Keratinocyte (primary cell): ENCODE measurements around the gene ISYNA1. TPM values are rescaled to one million over a fixed set of nuclear protein-coding genes. Genes with fewer than 3 reads are reported as not detected.

Experiments
- DNase-seq: peaks from one replicate; pipeline ENCODE4 v3.0.0-alpha.2; 2011; ENCODE audit warnings: low read depth, missing footprints, low spot score
- FAIRE-seq: peaks from 2 replicates; lab custom pipeline; 2011; peaks lifted over from hg19 to GRCh38; lab: Jason Lieb, UNC
- H2AFZ ChIP-seq: 2 replicates; pipeline ENCODE4 v1.6.0; 2012; ENCODE audit warnings: low read length, control low read depth, inconsistent platforms; ENCODE audit not compliant: control insufficient read depth
- H3K27ac ChIP-seq: 2 replicates; pipeline ENCODE4 v1.5.1; 2011; ENCODE audit warnings: low read length; ENCODE audit not compliant: control insufficient read depth, insufficient read depth
- H3K27me3 ChIP-seq: 3 replicates; pipeline ENCODE4 v1.6.0; 2011; ENCODE audit warnings: low read length; ENCODE audit not compliant: control insufficient read depth, insufficient read depth; ENCODE audit errors: extremely low read depth
- H3K36me3 ChIP-seq, 2 experiments: 2 replicates in 1 of 2; 3 replicates in 1 of 2; pipeline ENCODE4 v1.5.1; 2011; ENCODE audit warnings: low read length in 2 of 2, mild to moderate bottlenecking in 1 of 2; ENCODE audit not compliant: control insufficient read depth in 2 of 2, insufficient read depth in 2 of 2; ENCODE audit errors: extremely low read depth in 1 of 2
- H3K4me1 ChIP-seq: 3 replicates; pipeline ENCODE4 v1.5.1; 2011; ENCODE audit warnings: low read length; ENCODE audit not compliant: control insufficient read depth, insufficient read depth; ENCODE audit errors: extremely low read depth
- H3K4me2 ChIP-seq: 3 replicates; pipeline ENCODE4 v1.6.0; 2011; ENCODE audit warnings: low read depth, low read length; ENCODE audit not compliant: control insufficient read depth, insufficient read depth; ENCODE audit errors: extremely low read depth
- H3K4me3 ChIP-seq, 3 experiments: fragments of 200-600 bp in 1 of 3; sonication (generic) in 1 of 3; 2 replicates in 2 of 3; 3 replicates in 1 of 3; pipeline ENCODE4 v1.5.1; 2011 to 2016; ENCODE audit warnings: low read length in 3 of 3, mild to moderate bottlenecking in 3 of 3, control low read depth in 2 of 3, inconsistent platforms in 1 of 3, low read depth in 1 of 3, mixed read lengths in 1 of 3, mixed run types in 1 of 3, moderate library complexity in 1 of 3; ENCODE audit not compliant: control insufficient read depth in 2 of 3, insufficient read depth in 2 of 3; ENCODE audit errors: extremely low read depth in 1 of 3
- H3K79me2 ChIP-seq: 2 replicates; pipeline ENCODE4 v1.6.0; 2012; ENCODE audit warnings: low read length; ENCODE audit not compliant: control insufficient read depth, insufficient read depth
- H3K9ac ChIP-seq: 3 replicates; pipeline ENCODE4 v1.6.0; 2011; ENCODE audit warnings: low read length; ENCODE audit not compliant: control insufficient read depth, insufficient read depth; ENCODE audit errors: extremely low read depth
- H3K9me1 ChIP-seq: 3 replicates; pipeline ENCODE4 v1.6.0; 2011; ENCODE audit warnings: low read length; ENCODE audit not compliant: control insufficient read depth, insufficient read depth; ENCODE audit errors: extremely low read depth
- H3K9me3 ChIP-seq: 2 replicates; pipeline ENCODE4 v1.5.1; 2012; ENCODE audit warnings: low read depth, low read length; ENCODE audit not compliant: control insufficient read depth
- H4K20me1 ChIP-seq: 3 replicates; pipeline ENCODE4 v1.6.0; 2011; ENCODE audit warnings: low read length; ENCODE audit not compliant: control insufficient read depth, insufficient read depth; ENCODE audit errors: extremely low read depth
- EZH2 ChIP-seq: IDR thresholded peaks from one replicate; pipeline ENCODE4 v1.6.1; 2012; ENCODE audit warnings: inconsistent platforms, mild to moderate bottlenecking, low read length, moderate library complexity
- dilution Hi-C: fragments of 300-500 bp; cut with MboI; formaldehyde crosslinking; loops from one replicate; pipeline ENCODE4 v1.7.0; 2020; ENCODE audit warnings: low sequenced_read_pairs; ENCODE audit not compliant: extremely low pct_ligation_motif_present
- polyA plus RNA-seq, 5 experiments: library from polyadenylated mRNA; depleted of rRNA in 3 of 5; stranded (reverse) in 3 of 5; stranded (forward) in 1 of 5; unstranded in 1 of 5; fragments of >200 nt; gene quantifications; 1 replicate in 1 of 5; 2 replicates in 3 of 5; 3 replicates in 1 of 5; pipeline versions ENCODE4 v1.2.1 to v1.2.3, GENCODE V29; 2011 to 2012; ENCODE audit warnings: missing spikeins in 2 of 5, low read depth in 1 of 5, low replicate concordance in 1 of 5
- TF ChIP-seq, protein P1 (sequence below), 3 experiments: IDR thresholded peaks in 1 of 3; conservative IDR thresholded peaks in 1 of 3; optimal IDR thresholded peaks in 1 of 3; 2 replicates in 2 of 3; 3 replicates in 1 of 3; pipeline versions ENCODE3 to v1.5.1; 2011; ENCODE audit warnings: low read length in 3 of 3, mild to moderate bottlenecking in 3 of 3, moderate library complexity in 2 of 3, control low read depth in 1 of 3, inconsistent platforms in 1 of 3; ENCODE audit not compliant: insufficient read depth in 2 of 3; ENCODE audit errors: extremely low read depth in 1 of 3

ISYNA1 gene
- polyA plus RNA-seq, 1 donor (not counting 4 experiments of a cell fraction or from before 2014, with no cell fraction given): 3.5 TPM

DNA sequence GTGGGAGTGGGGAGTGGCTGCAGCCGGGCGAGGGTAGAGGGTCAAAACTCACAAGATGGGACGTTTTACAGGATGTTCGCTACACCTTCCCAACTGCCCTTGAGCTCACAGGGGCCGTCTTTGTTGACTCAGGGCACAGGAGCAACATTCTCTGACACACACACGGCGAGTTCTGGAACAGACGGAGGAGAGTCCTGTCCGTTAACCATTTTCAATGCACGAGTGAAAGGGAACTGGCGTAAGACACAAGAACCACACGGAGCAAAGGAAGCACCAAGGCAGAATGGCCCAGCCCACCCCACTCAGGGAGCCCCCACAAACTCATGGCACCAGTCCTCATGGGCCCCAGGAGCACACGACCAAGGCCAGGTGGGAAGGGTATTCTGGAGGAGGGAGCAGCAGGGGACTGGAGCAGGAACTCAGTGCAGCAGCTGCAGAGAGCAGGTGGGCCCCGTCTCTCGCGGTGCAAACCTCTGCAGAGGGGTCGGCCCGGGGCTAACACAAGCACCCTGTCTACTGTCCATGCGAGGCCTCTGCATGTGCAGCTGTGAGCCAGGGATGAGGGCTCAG, 37.9 kb upstream of the ISYNA1 start:
- DNase-seq (no peak), FAIRE-seq (no peak)
- peaks cover 28% of the 10 kb centered on the region for H3K4me1 ChIP-seq
- H3K4me3 ChIP-seq: no peak overlapping the region
- H3K27me3 ChIP-seq: no peaks in the 10 kb centered on the region
- no peaks in the 10 kb centered on the region for H3K9me3 ChIP-seq
- H3K9ac ChIP-seq: no peak overlapping the region
- peaks cover 75% of the 10 kb centered on the region for H3K79me2 ChIP-seq
- dilution Hi-C loops: no loop called here
- H2AFZ ChIP-seq: no peak overlapping the region
- no peak overlapping the region for H3K27ac ChIP-seq
- peaks cover 7% of the 10 kb centered on the region for H4K20me1 ChIP-seq
- no peak overlapping the region for H3K4me2 ChIP-seq
- peaks cover 5 to 7% of the 10 kb centered on the region in 2 experiments for H3K36me3 ChIP-seq
- TF ChIP-seq, protein P1, sequence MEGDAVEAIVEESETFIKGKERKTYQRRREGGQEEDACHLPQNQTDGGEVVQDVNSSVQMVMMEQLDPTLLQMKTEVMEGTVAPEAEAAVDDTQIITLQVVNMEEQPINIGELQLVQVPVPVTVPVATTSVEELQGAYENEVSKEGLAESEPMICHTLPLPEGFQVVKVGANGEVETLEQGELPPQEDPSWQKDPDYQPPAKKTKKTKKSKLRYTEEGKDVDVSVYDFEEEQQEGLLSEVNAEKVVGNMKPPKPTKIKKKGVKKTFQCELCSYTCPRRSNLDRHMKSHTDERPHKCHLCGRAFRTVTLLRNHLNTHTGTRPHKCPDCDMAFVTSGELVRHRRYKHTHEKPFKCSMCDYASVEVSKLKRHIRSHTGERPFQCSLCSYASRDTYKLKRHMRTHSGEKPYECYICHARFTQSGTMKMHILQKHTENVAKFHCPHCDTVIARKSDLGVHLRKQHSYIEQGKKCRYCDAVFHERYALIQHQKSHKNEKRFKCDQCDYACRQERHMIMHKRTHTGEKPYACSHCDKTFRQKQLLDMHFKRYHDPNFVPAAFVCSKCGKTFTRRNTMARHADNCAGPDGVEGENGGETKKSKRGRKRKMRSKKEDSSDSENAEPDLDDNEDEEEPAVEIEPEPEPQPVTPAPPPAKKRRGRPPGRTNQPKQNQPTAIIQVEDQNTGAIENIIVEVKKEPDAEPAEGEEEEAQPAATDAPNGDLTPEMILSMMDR (optimal IDR thresholded peaks at IDR 0.05 in 1 of 3, IDR thresholded peaks at IDR 0.05 in 1 of 3, conservative IDR thresholded peaks at IDR 0.05 in 1 of 3; ENCODE audit: extremely low read depth in 1 of 3, insufficient read depth in 2 of 3, low read length in 3 of 3): no peak
- TF ChIP-seq EZH2: no peak
- no peaks in the 10 kb centered on the region for H3K9me1 ChIP-seq

DNA sequence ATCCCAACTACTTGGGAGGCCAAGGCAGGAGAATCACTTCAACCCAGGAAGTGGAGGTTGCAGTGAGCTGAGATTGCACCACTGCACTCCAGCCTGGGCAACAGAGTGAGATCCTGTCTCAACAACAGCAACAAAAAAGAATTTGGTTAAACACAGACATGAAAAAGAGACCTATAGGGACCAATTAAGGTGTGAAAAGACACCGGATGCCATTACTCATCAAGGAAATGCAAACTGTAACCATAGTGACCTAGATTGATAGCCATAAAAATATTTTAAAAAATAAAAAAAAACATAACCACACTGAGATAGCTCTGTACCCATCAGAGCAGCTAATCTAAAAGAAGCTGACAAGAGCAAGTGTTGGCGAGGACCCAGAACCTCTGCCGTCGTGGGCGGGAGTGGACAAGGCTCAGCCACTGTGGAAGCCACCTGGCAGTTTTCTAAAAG, 37.1 kb upstream of the ISYNA1 start:
- no peak for TF ChIP-seq EZH2
- TF ChIP-seq, protein P1 (optimal IDR thresholded peaks at IDR 0.05 in 1 of 3, IDR thresholded peaks at IDR 0.05 in 1 of 3, conservative IDR thresholded peaks at IDR 0.05 in 1 of 3; ENCODE audit: extremely low read depth in 1 of 3, insufficient read depth in 2 of 3, low read length in 3 of 3): no peak
- Histone ChIP-seq H3K36me3 (peaks cover 13 to 14% of the 10 kb centered on the region in 2 experiments), H3K79me2 (peaks cover 73% of the 10 kb centered on the region), H3K4me1 (peaks cover 24% of the 10 kb centered on the region), H2AFZ (no peak overlapping the region), H4K20me1 (peaks cover 7% of the 10 kb centered on the region), H3K4me2 (no peak overlapping the region), H3K27me3 (no peaks in the 10 kb centered on the region), H3K9me3 (no peaks in the 10 kb centered on the region), H3K9me1 (no peaks in the 10 kb centered on the region), H3K27ac (no peak overlapping the region), H3K4me3 (no peak overlapping the region), H3K9ac (no peak overlapping the region)
- dilution Hi-C loops: no loop called here
- no peak for DNase-seq
- FAIRE-seq: no peak
